ENCODE results near the gene PUS10. TPM values are rescaled to one million over a fixed set of nuclear protein-coding genes. Genes with fewer than 3 reads are reported as not detected.
"Not testable (repeated sequence)": the region's sequence is repeated elsewhere in the genome, so short reads cannot be mapped to it uniquely, and the experiment has no call there.

Gene PUS10
- total and polyA plus RNA-seq, 2 donors from 2014 or later, result 3.0 to 5.7 TPM

DNA sequence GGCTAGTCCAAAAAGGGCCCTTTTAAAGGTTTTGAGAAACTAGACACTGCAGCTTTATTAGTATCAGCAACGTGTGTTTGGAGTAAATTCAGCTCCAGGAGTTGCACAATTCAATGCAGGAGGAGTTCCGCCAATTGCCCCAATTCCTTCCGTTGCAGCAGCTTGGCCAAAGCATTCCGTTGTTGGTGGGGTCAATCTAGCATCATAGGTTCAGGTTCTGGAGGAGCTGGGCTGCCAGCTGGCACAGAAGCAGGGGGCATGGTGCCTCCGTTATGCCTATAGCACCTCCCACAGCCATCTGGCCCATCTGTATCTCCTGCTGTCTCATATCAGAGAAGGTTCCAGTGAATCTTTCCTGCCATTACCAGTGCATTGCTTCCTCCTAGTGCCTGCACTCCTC lies 81.3 kb downstream of the PUS10 start:
- H3K27ac ChIP-seq (ENCODE audit: low read depth in 2 of 2, low read length in 2 of 2), result no peak overlapping the region
- FAIRE-seq, result no peak

DNA sequence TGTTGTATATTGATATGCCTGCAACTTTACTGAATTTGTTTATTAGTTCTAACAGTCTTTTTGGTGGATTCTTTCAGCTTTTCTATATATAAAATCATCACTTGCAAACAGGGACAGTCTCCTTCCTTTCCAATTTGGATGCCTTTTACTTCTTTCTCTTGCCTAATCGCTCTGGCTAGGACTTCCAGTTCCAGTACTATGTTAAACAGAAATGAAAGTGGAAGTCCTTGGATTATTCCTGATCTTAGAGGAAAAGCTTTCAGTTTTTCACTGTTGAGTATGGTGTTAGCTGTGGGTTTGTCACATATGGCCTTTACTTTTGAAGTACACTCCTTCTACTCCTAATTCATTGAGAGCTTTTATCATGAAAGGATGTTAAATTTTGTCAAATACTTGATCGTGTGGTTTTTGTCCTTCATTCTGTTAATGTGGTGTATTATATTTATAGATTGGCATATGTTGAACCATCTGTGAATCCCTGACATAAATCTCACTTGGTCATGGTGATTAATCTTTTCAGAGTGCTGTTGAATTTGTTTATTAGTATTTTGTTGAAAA lies 83.8 kb downstream of the PUS10 start:
- TF ChIP-seq, protein P1, sequence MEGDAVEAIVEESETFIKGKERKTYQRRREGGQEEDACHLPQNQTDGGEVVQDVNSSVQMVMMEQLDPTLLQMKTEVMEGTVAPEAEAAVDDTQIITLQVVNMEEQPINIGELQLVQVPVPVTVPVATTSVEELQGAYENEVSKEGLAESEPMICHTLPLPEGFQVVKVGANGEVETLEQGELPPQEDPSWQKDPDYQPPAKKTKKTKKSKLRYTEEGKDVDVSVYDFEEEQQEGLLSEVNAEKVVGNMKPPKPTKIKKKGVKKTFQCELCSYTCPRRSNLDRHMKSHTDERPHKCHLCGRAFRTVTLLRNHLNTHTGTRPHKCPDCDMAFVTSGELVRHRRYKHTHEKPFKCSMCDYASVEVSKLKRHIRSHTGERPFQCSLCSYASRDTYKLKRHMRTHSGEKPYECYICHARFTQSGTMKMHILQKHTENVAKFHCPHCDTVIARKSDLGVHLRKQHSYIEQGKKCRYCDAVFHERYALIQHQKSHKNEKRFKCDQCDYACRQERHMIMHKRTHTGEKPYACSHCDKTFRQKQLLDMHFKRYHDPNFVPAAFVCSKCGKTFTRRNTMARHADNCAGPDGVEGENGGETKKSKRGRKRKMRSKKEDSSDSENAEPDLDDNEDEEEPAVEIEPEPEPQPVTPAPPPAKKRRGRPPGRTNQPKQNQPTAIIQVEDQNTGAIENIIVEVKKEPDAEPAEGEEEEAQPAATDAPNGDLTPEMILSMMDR (IDR thresholded peaks at IDR 0.05; ENCODE audit: borderline replicate concordance, extremely low read depth, insufficient read depth), result no peak
- intact Hi-C loops (cut with DNase I), result no loop called here
- H3K4me1 ChIP-seq (ENCODE audit: control insufficient read depth in 2 of 3, insufficient read depth in 2 of 3, low read depth in 1 of 3, low read length in 3 of 3), result no peaks in the 10 kb centered on the region
- H3K36me3 ChIP-seq (ENCODE audit: control insufficient read depth in 2 of 3, insufficient read depth in 3 of 3, low read length in 3 of 3), result peaks cover 0 to 3% (median 0%) of the 10 kb centered on the region in 3 donors
- H3K27me3 ChIP-seq (ENCODE audit: control insufficient read depth, insufficient read depth, low read length), result no peaks in the 10 kb centered on the region
- DNase-seq (no peak), FAIRE-seq (no peak)
- H3K4me3 ChIP-seq (ENCODE audit: low read length in 3 of 3), result no peak overlapping the region
- no peak overlapping the region for H3K9ac ChIP-seq (ENCODE audit: low read length in 3 of 3)
- H3K27ac ChIP-seq (ENCODE audit: low read depth in 2 of 2, low read length in 2 of 2), result peak overlapping the region in 1 of 2 donors; percentile 2
- no peaks in the 10 kb centered on the region for H3K9me3 ChIP-seq (ENCODE audit: control insufficient read depth in 2 of 3, insufficient read depth in 1 of 3, low read length in 3 of 3)

More for the DNA sequence above, 81.3 kb downstream of the PUS10 start:
- Histone ChIP-seq H3K9me3 (ENCODE audit: control insufficient read depth in 2 of 3, insufficient read depth in 1 of 3, low read length in 3 of 3) (no peaks in the 10 kb centered on the region), H3K4me3 (ENCODE audit: low read length in 3 of 3) (no peak overlapping the region), H3K4me1 (ENCODE audit: control insufficient read depth in 2 of 3, insufficient read depth in 2 of 3, low read depth in 1 of 3, low read length in 3 of 3) (no peaks in the 10 kb centered on the region), H3K36me3 (ENCODE audit: control insufficient read depth in 2 of 3, insufficient read depth in 3 of 3, low read length in 3 of 3) (peaks cover 0 to 3% (median 0%) of the 10 kb centered on the region in 3 donors), H3K27me3 (ENCODE audit: control insufficient read depth, insufficient read depth, low read length) (no peaks in the 10 kb centered on the region), H3K9ac (ENCODE audit: low read length in 3 of 3) (no peak overlapping the region)
- intact Hi-C loops (cut with DNase I), result no loop called here
- TF ChIP-seq, protein P1 (IDR thresholded peaks at IDR 0.05; ENCODE audit: borderline replicate concordance, extremely low read depth, insufficient read depth), result no peak
- DNase-seq, result no peak

DNA sequence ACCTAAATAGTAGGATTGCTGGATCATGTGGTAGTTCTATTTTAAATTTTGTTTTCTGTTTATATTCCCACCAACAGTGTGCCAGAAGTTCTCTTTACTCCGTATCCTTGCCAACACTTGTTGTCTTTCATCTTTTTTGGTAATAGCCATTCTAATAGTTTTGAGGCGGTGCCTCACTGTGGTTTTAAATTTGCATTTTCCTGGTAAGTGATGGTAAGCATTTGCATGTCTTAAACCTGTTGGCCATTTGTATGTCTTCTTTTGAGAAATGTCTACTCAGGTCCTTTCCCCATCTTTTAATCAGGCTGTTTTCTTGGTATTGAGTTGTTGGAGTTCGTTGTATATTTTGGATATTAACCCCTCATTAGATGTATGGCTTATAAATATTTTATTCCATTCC lies 85.1 kb downstream of the PUS10 start:
- TF ChIP-seq, protein P1 (IDR thresholded peaks at IDR 0.05; ENCODE audit: borderline replicate concordance, extremely low read depth, insufficient read depth), result no peak
- Histone ChIP-seq H3K9ac (ENCODE audit: low read length in 3 of 3) (no peak overlapping the region), H3K9me3 (ENCODE audit: control insufficient read depth in 2 of 3, insufficient read depth in 1 of 3, low read length in 3 of 3) (no peaks in the 10 kb centered on the region), H3K27me3 (ENCODE audit: control insufficient read depth, insufficient read depth, low read length) (no peaks in the 10 kb centered on the region), H3K4me3 (ENCODE audit: low read length in 3 of 3) (no peak overlapping the region), H3K4me1 (ENCODE audit: control insufficient read depth in 2 of 3, insufficient read depth in 2 of 3, low read depth in 1 of 3, low read length in 3 of 3) (no peaks in the 10 kb centered on the region), H3K36me3 (ENCODE audit: control insufficient read depth in 2 of 3, insufficient read depth in 3 of 3, low read length in 3 of 3) (peaks cover 0 to 3% (median 0%) of the 10 kb centered on the region in 3 donors), H3K27ac (ENCODE audit: low read depth in 2 of 2, low read length in 2 of 2) (no peak overlapping the region)
- no peak for DNase-seq
- FAIRE-seq, result no peak
- intact Hi-C loops (cut with DNase I), result no loop called here

DNA sequence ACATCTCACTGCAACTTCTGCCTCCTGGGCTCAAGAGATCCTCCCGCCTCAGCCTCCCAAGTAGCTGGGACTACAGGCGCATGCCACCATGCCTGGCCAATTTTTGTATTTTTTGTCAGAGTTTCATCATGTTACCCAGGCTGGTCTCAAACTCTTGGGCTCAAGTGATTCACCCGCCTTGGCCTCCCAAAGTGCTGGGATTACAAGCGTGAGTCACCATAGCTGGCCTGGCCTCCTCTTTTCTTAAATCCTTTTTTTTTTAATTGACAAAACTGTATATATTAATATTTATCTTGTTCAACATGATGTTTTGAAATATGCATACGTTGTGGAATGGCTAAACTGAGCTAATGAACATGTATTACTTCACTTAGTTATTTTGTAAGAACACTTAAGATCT lies 86.0 kb downstream of the PUS10 start:
- H3K4me3 ChIP-seq (ENCODE audit: low read length in 3 of 3); intact Hi-C loops (cut with DNase I); H3K36me3 ChIP-seq (ENCODE audit: control insufficient read depth in 2 of 3, insufficient read depth in 3 of 3, low read length in 3 of 3); H3K27ac ChIP-seq (ENCODE audit: low read depth in 2 of 2, low read length in 2 of 2); DNase-seq; H3K9ac ChIP-seq (ENCODE audit: low read length in 3 of 3); H3K4me1 ChIP-seq (ENCODE audit: control insufficient read depth in 2 of 3, insufficient read depth in 2 of 3, low read depth in 1 of 3, low read length in 3 of 3); H3K9me3 ChIP-seq (ENCODE audit: control insufficient read depth in 2 of 3, insufficient read depth in 1 of 3, low read length in 3 of 3); H3K27me3 ChIP-seq (ENCODE audit: control insufficient read depth, insufficient read depth, low read length); FAIRE-seq: not testable (repeated sequence)

Measured in kidney (tissue), 14 donors.